Endothelial cell of umbilical vein (primary cell): Measurements from ENCODE around the gene MKKS. TPM values are rescaled to one million over a fixed set of nuclear protein-coding genes. Genes with fewer than 3 reads are reported as not detected.
A peak's percentile ranks its signal among the peaks of the same experiment; 100 is the strongest.

Experiments used
- BruUV-seq: library from RNA; stranded (reverse); fragments of 400-500 nt; replicated peaks from 2 replicates; lab custom pipeline; 2021; lab: Mats Ljungman, UMichigan
- CTCF ChIA-PET: fragments of 300-600, 350-600 bp; sonication (Branson Sonifier 250); formaldehyde crosslinking; loops from one replicate; lab custom pipeline; 2021; ENCODE audit warnings: antibody characterized with exemption, inconsistent platforms; lab: Charles Lee
- POLR2A ChIA-PET: fragments of 300-600, 350-600 bp; sonication (Branson Sonifier 250); formaldehyde crosslinking; loops from one replicate; lab custom pipeline; 2021; ENCODE audit warnings: antibody characterized with exemption, inconsistent platforms; lab: Charles Lee
- DNase-seq: peaks from one replicate; pipeline ENCODE4 v3.0.0-alpha.2; 2011; ENCODE audit warnings: low read depth, low spot score
- FAIRE-seq: peaks from 2 replicates; lab custom pipeline; 2011; peaks lifted over from hg19 to GRCh38; lab: Jason Lieb, UNC
- H2AFZ ChIP-seq: 2 replicates; pipeline ENCODE4 v1.6.0; 2012; ENCODE audit warnings: low read depth, low read length, control low read depth, inconsistent platforms
- H3K27ac ChIP-seq: 2 replicates; pipeline ENCODE4 v1.5.1; 2011; ENCODE audit warnings: low read depth, mild to moderate bottlenecking, control low read depth, low read length, moderate library complexity; ENCODE audit not compliant: insufficient read depth
- H3K27me3 ChIP-seq, 2 experiments: 2 replicates each; pipeline versions ENCODE4 v1.6.0 to v1.6.1; 2011; ENCODE audit warnings: low read length in 2 of 2, mixed read lengths in 1 of 2; ENCODE audit not compliant: control insufficient read depth in 2 of 2, insufficient read depth in 2 of 2
- H3K36me3 ChIP-seq, 2 experiments: 2 replicates in 1 of 2; 3 replicates in 1 of 2; pipeline ENCODE4 v1.5.1; 2011; ENCODE audit warnings: low read length in 2 of 2, mild to moderate bottlenecking in 1 of 2, moderate library complexity in 1 of 2; ENCODE audit not compliant: control insufficient read depth in 2 of 2, insufficient read depth in 2 of 2; ENCODE audit errors: extremely low read depth in 1 of 2
- H3K4me1 ChIP-seq: 3 replicates; pipeline ENCODE4 v1.5.1; 2011; ENCODE audit warnings: mild to moderate bottlenecking, low read length; ENCODE audit not compliant: control insufficient read depth, insufficient read depth; ENCODE audit errors: extremely low read depth
- H3K4me2 ChIP-seq: 2 replicates; pipeline ENCODE4 v1.6.1; 2011; ENCODE audit warnings: low read length, control low read depth, mixed read lengths; ENCODE audit not compliant: insufficient read depth
- H3K4me3 ChIP-seq, 3 experiments: fragments of 200-600 bp in 1 of 3; sonication (generic), shearing (Covaris generic) in 1 of 3; replicated peaks in 1 of 3; 2 replicates each; pipeline ENCODE4 v1.5.1; 2011 to 2016; ENCODE audit warnings: control low read depth in 3 of 3, low read length in 3 of 3, mild to moderate bottlenecking in 2 of 3, inconsistent platforms in 1 of 3, low read depth in 1 of 3, moderate library complexity in 1 of 3; ENCODE audit not compliant: insufficient read depth in 1 of 3
- H3K79me2 ChIP-seq: 2 replicates; pipeline ENCODE4 v1.6.0; 2012; ENCODE audit warnings: low read length, inconsistent platforms; ENCODE audit not compliant: control insufficient read depth, insufficient read depth
- H3K9ac ChIP-seq: replicated peaks from 2 replicates; pipeline ENCODE3; 2011; ENCODE audit warnings: low read length, control low read depth; ENCODE audit not compliant: insufficient read depth; ENCODE audit errors: extremely low read depth
- H3K9me1 ChIP-seq: replicated peaks from 3 replicates; pipeline ENCODE4 v1.6.0; 2011; ENCODE audit warnings: mild to moderate bottlenecking, low read length; ENCODE audit not compliant: control insufficient read depth, insufficient read depth; ENCODE audit errors: extremely low read depth
- H3K9me3 ChIP-seq: replicated peaks from 2 replicates; pipeline ENCODE4 v1.5.1; 2012; ENCODE audit warnings: low read length, inconsistent platforms; ENCODE audit not compliant: control insufficient read depth, insufficient read depth
- H4K20me1 ChIP-seq: replicated peaks from 2 replicates; pipeline ENCODE3; 2011; ENCODE audit warnings: mild to moderate bottlenecking, low read length; ENCODE audit not compliant: control insufficient read depth, insufficient read depth; ENCODE audit errors: extremely low read depth
- CTCF ChIP-seq, 2 donors: IDR thresholded peaks; 1 replicate in 1 of 2; 2 replicates in 1 of 2; pipeline ENCODE4 v1.5.1; 2011; ENCODE audit warnings: low read length in 2 of 2, mild to moderate bottlenecking in 2 of 2, moderate library complexity in 2 of 2, control low read depth in 1 of 2, inconsistent platforms in 1 of 2, low read depth in 1 of 2; ENCODE audit not compliant: insufficient read depth in 1 of 2; ENCODE audit errors: extremely low read depth in 1 of 2
- EZH2 ChIP-seq: IDR thresholded peaks from 2 replicates; pipeline ENCODE4 v1.6.1; 2012; ENCODE audit warnings: borderline replicate concordance, low read depth, mild to moderate bottlenecking, moderate library complexity, low read length, inconsistent platforms; ENCODE audit not compliant: severe bottlenecking
- FOS ChIP-seq: IDR thresholded peaks from 2 replicates; pipeline ENCODE4 v1.6.1; 2011; ENCODE audit warnings: mild to moderate bottlenecking, low read length, moderate library complexity, borderline replicate concordance; ENCODE audit not compliant: insufficient read depth
- GATA2 ChIP-seq: IDR thresholded peaks from 2 replicates; pipeline ENCODE4 v1.7.0; 2011; ENCODE audit warnings: low read depth, mild to moderate bottlenecking, moderate library complexity, mixed read lengths, low read length; ENCODE audit not compliant: insufficient read length, insufficient read depth
- JUN ChIP-seq: IDR thresholded peaks from 2 replicates; pipeline ENCODE4 v1.6.1; 2011; ENCODE audit warnings: borderline replicate concordance, low read depth; ENCODE audit not compliant: insufficient read length, insufficient read depth
- MYC ChIP-seq: IDR thresholded peaks from one replicate; pipeline ENCODE4 v1.6.1; 2011; ENCODE audit warnings: mild to moderate bottlenecking, low read depth, low read length
- POLR2A ChIP-seq: IDR thresholded peaks from 2 replicates; pipeline ENCODE4 v1.6.1; 2012; ENCODE audit warnings: low read depth, mild to moderate bottlenecking, control low read depth, low read length
- POLR2AphosphoS5 ChIP-seq: IDR thresholded peaks from 2 replicates; pipeline ENCODE4 v1.6.1; 2012; ENCODE audit warnings: low read depth, mild to moderate bottlenecking, control low read depth, low read length, moderate library complexity; ENCODE audit not compliant: insufficient read depth
- dilution Hi-C: fragments of 300-500 bp; cut with MboI; formaldehyde crosslinking; loops from one replicate; pipeline ENCODE4 v1.15.0; 2019; ENCODE audit warnings: low sequenced_read_pairs; ENCODE audit not compliant: extremely low pct_ligation_motif_present
- intact Hi-C: fragments of 100-400 bp; cut with micrococcal nuclease; formaldehyde crosslinking; loops from one replicate; pipeline ENCODE4 v1.10.0; 2022
- polyA plus RNA-seq, 4 experiments: library from polyadenylated mRNA; depleted of rRNA in 3 of 4; stranded (reverse) in 3 of 4; unstranded in 1 of 4; fragments of >200 nt; gene quantifications; 2 replicates each; pipeline versions ENCODE4 v1.2.1 to v1.2.3, GENCODE V29; 2011 to 2012; ENCODE audit warnings: missing spikeins in 1 of 4
- total RNA-seq: library from RNA; stranded (reverse); gene quantifications from 2 replicates; pipeline ENCODE4 v1.2.3, GENCODE V29; 2021
- TF ChIP-seq, protein P1 (sequence below): IDR thresholded peaks from 2 replicates; pipeline ENCODE4 v1.6.1; 2011; ENCODE audit not compliant: insufficient read depth, insufficient read length

Gene MKKS
- total and polyA plus RNA-seq, 2 donors (not counting 3 experiments of a cell fraction or from before 2014, with no cell fraction given): 7.9 to 10.5 TPM

GRCh38 chr20:10483691-10484090, 49.7 kb upstream of the MKKS start:
- ChIA-PET CTCF (no interaction called here), POLR2A (no interaction called here)
- DNase-seq (peak; percentile 84), FAIRE-seq (no peak)
- peaks cover 7% of the 10 kb centered on the region for H3K4me1 ChIP-seq
- no peak overlapping the region for H3K27ac ChIP-seq
- no peaks in the 10 kb centered on the region for H4K20me1 ChIP-seq
- intact Hi-C loops (no loop called here), dilution Hi-C loops (no loop called here)
- no peak overlapping the region for H3K9ac ChIP-seq
- H3K9me1 ChIP-seq: no peaks in the 10 kb centered on the region
- BruUV-seq: no TSS peak
- no peaks in the 10 kb centered on the region for H3K36me3 ChIP-seq
- no peaks in the 10 kb centered on the region for H3K27me3 ChIP-seq
- H3K9me3 ChIP-seq: no peaks in the 10 kb centered on the region
- H3K4me3 ChIP-seq: no peak overlapping the region
- no peaks in the 10 kb centered on the region for H3K79me2 ChIP-seq
- H2AFZ ChIP-seq: no peak overlapping the region
- no peak for TF ChIP-seq FOS
- TF ChIP-seq EZH2: no peak
- no peak for TF ChIP-seq POLR2AphosphoS5
- TF ChIP-seq CTCF (IDR thresholded peaks at IDR 0.05; ENCODE audit: extremely low read depth in 1 of 2, insufficient read depth in 1 of 2, low read depth in 1 of 2, low read length in 2 of 2): no peak
- TF ChIP-seq, protein P1, sequence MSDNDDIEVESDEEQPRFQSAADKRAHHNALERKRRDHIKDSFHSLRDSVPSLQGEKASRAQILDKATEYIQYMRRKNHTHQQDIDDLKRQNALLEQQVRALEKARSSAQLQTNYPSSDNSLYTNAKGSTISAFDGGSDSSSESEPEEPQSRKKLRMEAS: no peak
- no peak for TF ChIP-seq JUN
- no peak for TF ChIP-seq GATA2
- TF ChIP-seq MYC: no peak
- no peak for TF ChIP-seq POLR2A
- no peak overlapping the region for H3K4me2 ChIP-seq
